HG02870 (cell line): Measurements from ENCODE around the gene ACSF3.

ENCODE experiments used
- ATAC-seq: cut with Tn5 transposase; IDR thresholded peaks from one replicate; pipeline ENCODE4 v1.9.1; 2021; ENCODE audit warnings: mild to moderate bottlenecking, moderate library complexity; ENCODE audit not compliant: unreplicated experiment

ACSF3 gene

DNA sequence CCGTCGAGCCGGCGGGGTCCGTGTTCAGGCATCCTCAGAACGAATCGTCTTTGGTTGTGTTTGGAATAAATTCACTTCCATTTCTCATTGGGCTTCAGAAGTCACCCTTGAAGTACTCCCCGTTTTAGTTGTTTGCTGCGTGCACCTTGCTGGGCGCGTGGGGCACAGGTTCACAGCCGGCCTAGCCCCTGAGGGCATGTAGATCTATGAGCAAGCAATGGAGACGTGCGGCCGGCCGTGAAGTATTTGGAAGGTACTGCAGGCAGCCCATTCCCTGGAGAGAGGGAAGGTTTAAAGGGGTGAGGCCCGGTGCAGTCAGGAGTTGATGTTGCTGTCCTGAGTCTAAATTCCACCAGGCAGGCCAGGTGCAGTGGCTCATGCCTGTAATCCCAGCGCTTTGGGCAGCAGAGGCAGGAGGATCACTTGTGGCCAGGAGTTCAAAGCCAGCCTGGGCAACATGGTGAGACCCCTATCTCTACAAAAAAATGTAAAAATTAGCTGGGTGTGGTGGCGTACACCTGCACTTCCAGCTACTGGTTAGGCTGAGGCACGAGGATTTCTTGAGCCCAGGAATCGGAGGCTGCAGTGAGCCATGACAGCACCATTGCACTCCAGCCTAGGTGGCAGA is 714 bp downstream of the ACSF3 start:
- no peak for ATAC-seq

GRCh38 chr16:89094880-89095258 is 1.2 kb downstream of the ACSF3 start:
- ATAC-seq, result no peak

GRCh38 chr16:89095491-89095951 is 1.9 kb downstream of the ACSF3 start:
- no peak for ATAC-seq

- ATAC-seq, result no peak
Observed at GRCh38 chr16:89096042-89096717, 2.5 kb downstream of the ACSF3 start.

GRCh38 chr16:89096768-89097391 is 3.2 kb downstream of the ACSF3 start:
- ATAC-seq, result no peak

- ATAC-seq, result no peak
Observed at GRCh38 chr16:89097392-89097772, 3.7 kb downstream of the ACSF3 start.

GRCh38 chr16:89098767-89099430 is 5.2 kb downstream of the ACSF3 start:
- no peak for ATAC-seq

- ATAC-seq, result no peak
Observed at GRCh38 chr16:89099905-89100304, 6.3 kb downstream of the ACSF3 start.

DNA sequence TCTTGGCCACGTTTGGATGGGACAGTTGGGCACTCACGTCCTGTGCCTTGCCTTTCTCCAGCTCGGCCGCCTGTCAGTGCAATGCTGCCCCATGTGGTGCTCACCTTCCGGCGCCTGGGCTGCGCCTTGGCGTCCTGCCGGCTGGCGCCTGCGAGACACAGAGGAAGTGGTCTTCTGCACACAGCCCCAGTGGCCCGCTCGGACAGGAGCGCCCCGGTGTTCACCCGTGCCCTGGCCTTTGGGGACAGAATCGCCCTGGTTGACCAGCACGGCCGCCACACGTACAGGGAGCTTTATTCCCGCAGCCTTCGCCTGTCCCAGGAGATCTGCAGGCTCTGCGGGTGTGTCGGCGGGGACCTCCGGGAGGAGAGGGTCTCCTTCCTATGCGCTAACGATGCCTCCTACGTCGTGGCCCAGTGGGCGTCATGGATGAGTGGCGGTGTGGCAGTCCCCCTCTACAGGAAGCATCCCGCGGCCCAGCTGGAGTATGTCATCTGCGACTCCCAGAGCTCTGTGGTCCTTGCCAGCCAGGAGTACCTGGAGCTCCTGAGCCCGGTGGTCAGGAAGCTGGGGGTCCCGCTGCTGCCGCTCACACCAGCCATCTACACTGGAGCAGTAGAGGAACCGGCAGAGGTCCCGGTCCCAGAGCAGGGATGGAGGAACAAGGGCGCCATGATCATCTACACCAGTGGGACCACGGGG is 7.1 kb downstream of the ACSF3 start:
- no peak for ATAC-seq

GRCh38 chr16:89101303-89102040 is 7.8 kb downstream of the ACSF3 start:
- ATAC-seq, result no peak

GRCh38 chr16:89102041-89102471 is 8.4 kb downstream of the ACSF3 start:
- no peak for ATAC-seq

DNA sequence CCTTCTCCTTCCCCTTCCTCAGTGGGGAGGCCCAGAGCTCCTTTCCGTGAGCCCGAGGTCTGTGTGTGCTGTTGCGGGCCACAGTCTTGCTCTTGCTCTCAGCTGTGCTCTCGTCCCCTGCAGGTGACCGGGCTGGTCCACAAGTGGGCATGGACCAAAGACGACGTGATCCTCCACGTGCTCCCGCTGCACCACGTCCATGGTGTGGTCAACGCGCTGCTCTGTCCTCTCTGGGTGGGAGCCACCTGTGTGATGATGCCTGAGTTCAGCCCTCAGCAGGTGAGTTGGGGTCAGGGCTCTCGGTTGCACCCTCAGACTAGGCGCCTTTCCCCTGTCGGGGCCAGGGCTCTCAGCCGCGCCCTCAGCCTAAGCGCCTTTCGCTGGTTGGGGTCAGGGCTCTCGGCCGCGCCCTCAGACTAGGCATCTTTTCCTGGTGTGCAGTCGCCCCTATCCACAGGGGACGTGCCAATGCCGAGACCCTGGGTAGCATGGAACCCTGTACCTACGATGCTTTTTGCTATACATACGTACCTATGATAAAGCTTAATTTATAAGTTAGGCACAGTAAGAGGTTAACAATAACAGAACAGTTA is 8.9 kb downstream of the ACSF3 start:
- ATAC-seq, result no peak

DNA sequence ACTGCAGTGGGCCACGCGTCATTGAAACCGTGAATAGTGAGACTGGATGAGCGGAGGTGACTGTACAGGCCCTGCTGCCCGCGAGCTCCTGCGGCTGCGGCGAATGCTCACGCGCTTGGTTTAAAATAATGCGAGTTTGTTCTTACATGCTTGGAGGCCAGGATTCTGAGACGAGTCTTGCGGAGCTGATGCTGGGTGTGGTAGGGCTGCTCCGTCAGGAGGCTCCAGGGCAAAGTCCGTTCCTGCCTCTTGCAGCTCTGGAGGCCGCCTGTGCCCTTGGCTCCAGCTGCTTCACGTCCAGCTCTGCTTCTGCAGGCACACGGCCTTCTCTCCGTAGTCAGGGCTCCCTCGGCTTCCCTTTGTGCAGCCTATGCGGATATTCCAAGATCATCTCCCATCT is 9.5 kb downstream of the ACSF3 start:
- no peak for ATAC-seq

- ATAC-seq, result no peak
Observed at GRCh38 chr16:89103781-89104180, 10.1 kb downstream of the ACSF3 start.

- no peak for ATAC-seq
Observed at GRCh38 chr16:89104303-89104702, 10.7 kb downstream of the ACSF3 start.

- ATAC-seq, result no peak
Observed at GRCh38 chr16:89104930-89105571, 11.4 kb downstream of the ACSF3 start.

DNA sequence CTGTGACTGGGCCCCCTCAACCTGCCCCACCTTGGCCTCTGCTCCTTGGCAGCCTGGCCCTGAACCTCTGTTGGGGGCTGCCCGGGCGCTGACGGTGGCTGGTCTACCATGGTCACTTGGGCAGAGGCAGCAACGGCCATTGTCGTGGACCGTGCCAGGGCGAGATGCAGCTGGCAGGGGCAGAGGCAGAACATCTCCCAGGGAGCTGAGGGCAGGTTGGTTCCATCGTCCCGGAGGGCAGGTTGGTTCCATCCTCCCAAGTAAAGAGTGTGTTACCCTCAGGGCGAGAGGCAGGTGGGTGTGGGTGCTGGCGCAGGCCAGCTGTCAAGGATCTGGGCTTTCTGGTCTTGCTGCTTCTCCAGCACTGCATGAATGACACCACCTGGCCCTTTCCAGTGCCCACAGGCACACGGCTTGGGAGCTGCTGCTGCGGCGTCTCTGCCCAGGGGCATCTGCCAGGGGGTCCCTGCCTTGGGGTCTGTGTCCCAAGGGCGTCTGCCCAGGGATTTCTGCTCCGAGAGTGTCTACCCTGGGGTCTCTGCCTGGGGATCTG is 12.0 kb downstream of the ACSF3 start:
- ATAC-seq, result no peak

GRCh38 chr16:89106533-89107202 is 13.0 kb downstream of the ACSF3 start:
- no peak for ATAC-seq

DNA sequence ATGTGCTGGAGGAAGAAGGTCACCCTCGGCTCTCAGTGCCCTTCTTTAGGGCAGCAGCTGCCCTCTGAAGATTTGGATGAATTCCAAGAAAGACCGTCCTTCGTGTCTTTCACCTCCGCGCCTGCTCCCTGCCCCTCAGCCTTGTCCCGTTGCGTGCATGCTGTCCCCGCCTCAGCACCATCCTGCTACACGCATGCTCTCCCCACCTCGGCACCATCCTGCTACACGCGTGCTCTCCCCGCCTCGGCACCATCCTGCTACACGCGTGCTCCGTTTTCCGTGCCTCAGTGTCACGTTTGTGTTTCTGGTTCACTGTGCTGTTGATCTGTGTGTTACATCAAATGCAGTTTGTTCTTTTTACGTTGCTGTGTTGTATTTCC is 13.5 kb downstream of the ACSF3 start:
- ATAC-seq, result no peak
